Keratinocyte (primary cell): Measurements from ENCODE around the gene POLR2C. TPM values are rescaled to one million over a fixed set of nuclear protein-coding genes. Genes with fewer than 3 reads are reported as not detected.

Experiments
- DNase-seq: peaks from one replicate; pipeline ENCODE4 v3.0.0-alpha.2; 2011; ENCODE audit warnings: low read depth, missing footprints, low spot score
- FAIRE-seq: peaks from 2 replicates; lab custom pipeline; 2011; peaks lifted over from hg19 to GRCh38; lab: Jason Lieb, UNC
- H2AFZ ChIP-seq: 2 replicates; pipeline ENCODE4 v1.6.0; 2012; ENCODE audit warnings: low read length, control low read depth, inconsistent platforms; ENCODE audit not compliant: control insufficient read depth
- H3K27ac ChIP-seq: 2 replicates; pipeline ENCODE4 v1.5.1; 2011; ENCODE audit warnings: low read length; ENCODE audit not compliant: control insufficient read depth, insufficient read depth
- H3K27me3 ChIP-seq: 3 replicates; pipeline ENCODE4 v1.6.0; 2011; ENCODE audit warnings: low read length; ENCODE audit not compliant: control insufficient read depth, insufficient read depth; ENCODE audit errors: extremely low read depth
- H3K36me3 ChIP-seq, 2 experiments: 2 replicates in 1 of 2; 3 replicates in 1 of 2; pipeline ENCODE4 v1.5.1; 2011; ENCODE audit warnings: low read length in 2 of 2, mild to moderate bottlenecking in 1 of 2; ENCODE audit not compliant: control insufficient read depth in 2 of 2, insufficient read depth in 2 of 2; ENCODE audit errors: extremely low read depth in 1 of 2
- H3K4me1 ChIP-seq: 3 replicates; pipeline ENCODE4 v1.5.1; 2011; ENCODE audit warnings: low read length; ENCODE audit not compliant: control insufficient read depth, insufficient read depth; ENCODE audit errors: extremely low read depth
- H3K4me2 ChIP-seq: 3 replicates; pipeline ENCODE4 v1.6.0; 2011; ENCODE audit warnings: low read depth, low read length; ENCODE audit not compliant: control insufficient read depth, insufficient read depth; ENCODE audit errors: extremely low read depth
- H3K4me3 ChIP-seq, 3 experiments: fragments of 200-600 bp in 1 of 3; sonication (generic) in 1 of 3; 2 replicates in 2 of 3; 3 replicates in 1 of 3; pipeline ENCODE4 v1.5.1; 2011 to 2016; ENCODE audit warnings: low read length in 3 of 3, mild to moderate bottlenecking in 3 of 3, control low read depth in 2 of 3, inconsistent platforms in 1 of 3, low read depth in 1 of 3, mixed read lengths in 1 of 3, mixed run types in 1 of 3, moderate library complexity in 1 of 3; ENCODE audit not compliant: control insufficient read depth in 2 of 3, insufficient read depth in 2 of 3; ENCODE audit errors: extremely low read depth in 1 of 3
- H3K79me2 ChIP-seq: 2 replicates; pipeline ENCODE4 v1.6.0; 2012; ENCODE audit warnings: low read length; ENCODE audit not compliant: control insufficient read depth, insufficient read depth
- H3K9ac ChIP-seq: 3 replicates; pipeline ENCODE4 v1.6.0; 2011; ENCODE audit warnings: low read length; ENCODE audit not compliant: control insufficient read depth, insufficient read depth; ENCODE audit errors: extremely low read depth
- H3K9me1 ChIP-seq: 3 replicates; pipeline ENCODE4 v1.6.0; 2011; ENCODE audit warnings: low read length; ENCODE audit not compliant: control insufficient read depth, insufficient read depth; ENCODE audit errors: extremely low read depth
- H3K9me3 ChIP-seq: 2 replicates; pipeline ENCODE4 v1.5.1; 2012; ENCODE audit warnings: low read depth, low read length; ENCODE audit not compliant: control insufficient read depth
- H4K20me1 ChIP-seq: 3 replicates; pipeline ENCODE4 v1.6.0; 2011; ENCODE audit warnings: low read length; ENCODE audit not compliant: control insufficient read depth, insufficient read depth; ENCODE audit errors: extremely low read depth
- CTCF ChIP-seq, 3 experiments: IDR thresholded peaks in 1 of 3; conservative IDR thresholded peaks in 1 of 3; optimal IDR thresholded peaks in 1 of 3; 2 replicates in 2 of 3; 3 replicates in 1 of 3; pipeline versions ENCODE3 to v1.5.1; 2011; ENCODE audit warnings: low read length in 3 of 3, mild to moderate bottlenecking in 3 of 3, moderate library complexity in 2 of 3, control low read depth in 1 of 3, inconsistent platforms in 1 of 3; ENCODE audit not compliant: insufficient read depth in 2 of 3; ENCODE audit errors: extremely low read depth in 1 of 3
- EZH2 ChIP-seq: IDR thresholded peaks from one replicate; pipeline ENCODE4 v1.6.1; 2012; ENCODE audit warnings: inconsistent platforms, mild to moderate bottlenecking, low read length, moderate library complexity
- dilution Hi-C: fragments of 300-500 bp; cut with MboI; formaldehyde crosslinking; loops from one replicate; pipeline ENCODE4 v1.7.0; 2020; ENCODE audit warnings: low sequenced_read_pairs; ENCODE audit not compliant: extremely low pct_ligation_motif_present
- polyA plus RNA-seq, 5 experiments: library from polyadenylated mRNA; depleted of rRNA in 3 of 5; stranded (reverse) in 3 of 5; stranded (forward) in 1 of 5; unstranded in 1 of 5; fragments of >200 nt; gene quantifications; 1 replicate in 1 of 5; 2 replicates in 3 of 5; 3 replicates in 1 of 5; pipeline versions ENCODE4 v1.2.1 to v1.2.3, GENCODE V29; 2011 to 2012; ENCODE audit warnings: missing spikeins in 2 of 5, low read depth in 1 of 5, low replicate concordance in 1 of 5

Gene POLR2C
- polyA plus RNA-seq, 1 donor (not counting 4 experiments of a cell fraction or from before 2014, with no cell fraction given), result 74.6 TPM

- Histone ChIP-seq H3K9me1 (no peaks in the 10 kb centered on the region), H3K4me1 (peaks cover 18% of the 10 kb centered on the region), H2AFZ (no peak overlapping the region), H3K4me3 (no peak overlapping the region), H3K79me2 (no peaks in the 10 kb centered on the region), H3K36me3 (peaks cover 3 to 13% of the 10 kb centered on the region in 2 experiments), H4K20me1 (no peaks in the 10 kb centered on the region), H3K27ac (no peak overlapping the region), H3K9ac (no peak overlapping the region), H3K9me3 (no peaks in the 10 kb centered on the region), H3K27me3 (no peaks in the 10 kb centered on the region), H3K4me2 (no peak overlapping the region)
- dilution Hi-C loops, result no loop called here
- TF ChIP-seq EZH2 (no peak), CTCF (optimal IDR thresholded peaks at IDR 0.05 in 1 of 3, IDR thresholded peaks at IDR 0.05 in 1 of 3, conservative IDR thresholded peaks at IDR 0.05 in 1 of 3; ENCODE audit: extremely low read depth in 1 of 3, insufficient read depth in 2 of 3, low read length in 3 of 3) (no peak)
- no peak for DNase-seq
- FAIRE-seq, result no peak
These were observed 18.9 kb downstream of the POLR2C start for GRCh38 chr16:57481421-57481820.

GRCh38 chr16:57482845-57483545 lies 20.5 kb downstream of the POLR2C start:
- TF ChIP-seq EZH2, result no peak
- peaks cover 21% of the 10 kb centered on the region for H3K4me1 ChIP-seq
- no peaks in the 10 kb centered on the region for H4K20me1 ChIP-seq
- dilution Hi-C loops, result no loop called here
- FAIRE-seq (no peak), DNase-seq (no peak)
- no peak overlapping the region for H3K27ac ChIP-seq
- no peaks in the 10 kb centered on the region for H3K79me2 ChIP-seq
- H2AFZ ChIP-seq, result no peak overlapping the region
- no peak overlapping the region for H3K4me2 ChIP-seq
- H3K27me3 ChIP-seq, result no peaks in the 10 kb centered on the region
- H3K4me3 ChIP-seq, result no peak overlapping the region
- peaks cover 3 to 9% of the 10 kb centered on the region in 2 experiments for H3K36me3 ChIP-seq
- no peaks in the 10 kb centered on the region for H3K9me1 ChIP-seq
- H3K9ac ChIP-seq, result no peak overlapping the region
- no peaks in the 10 kb centered on the region for H3K9me3 ChIP-seq
